GM12865 (cell line): ENCODE data around the gene GSK3A.

Source experiments
- DNase-seq: peaks from one replicate; pipeline ENCODE4 v3.0.0; 2010; ENCODE audit warnings: low read depth
- H3K4me3 ChIP-seq: 2 replicates; pipeline ENCODE4 v1.5.1; 2011; ENCODE audit warnings: mild to moderate bottlenecking, low read depth, low read length, control low read depth
- TF ChIP-seq, protein P1 (sequence below): IDR thresholded peaks from 2 replicates; pipeline ENCODE4 v1.5.1; 2011; ENCODE audit warnings: low read length, control low read depth, low read depth, inconsistent platforms; ENCODE audit not compliant: insufficient read depth; ENCODE audit errors: missing control alignments

Gene GSK3A

DNA sequence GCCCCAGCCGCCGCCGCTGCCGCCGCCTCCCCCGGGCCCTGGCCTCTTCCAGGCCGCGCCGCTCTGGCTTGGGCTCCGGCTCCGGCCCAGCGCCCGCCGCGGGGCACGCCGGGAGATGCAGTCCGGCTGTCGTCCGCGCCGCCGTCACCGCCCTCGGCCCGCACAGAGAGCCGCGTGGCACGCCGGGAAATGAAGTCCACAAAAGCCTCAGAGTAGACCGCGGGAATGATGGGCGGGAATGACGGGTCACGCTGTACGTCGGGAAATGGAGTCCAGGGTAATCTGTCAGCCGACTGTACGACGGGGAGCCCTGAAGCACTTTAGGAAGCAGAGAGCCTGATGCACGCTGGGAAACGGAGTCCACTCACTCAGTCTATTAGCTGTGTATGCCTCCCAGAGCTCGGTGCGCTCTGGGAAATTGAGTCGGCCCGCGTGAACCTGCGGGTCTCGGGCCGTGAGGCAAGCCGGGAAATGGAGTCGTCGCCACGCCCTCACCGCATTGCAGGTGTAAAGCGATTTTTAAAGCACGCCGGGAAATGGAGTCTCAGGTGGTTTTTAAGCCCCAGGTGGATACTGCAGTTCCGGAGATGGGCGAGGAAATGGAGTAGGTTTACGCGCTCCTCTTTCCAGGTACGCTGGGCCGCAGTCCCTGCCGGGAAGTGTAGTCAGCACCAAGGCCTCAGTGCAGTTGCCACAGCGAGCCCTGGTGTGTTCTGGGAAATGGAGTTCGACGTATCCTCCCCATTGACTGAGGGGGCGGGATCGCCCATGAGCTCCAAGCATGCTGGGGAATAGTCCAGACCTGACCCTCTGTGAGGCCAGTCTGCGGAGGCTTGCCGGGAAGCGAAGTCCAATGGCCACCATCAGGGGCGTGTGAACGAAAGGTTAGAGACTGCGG lies at the start of gene GSK3A:
GSK3A (minus strand) TSS at position 91 of the 898 bp plus-strand sequence. CDS start 137 bp downstream, outside the sequence.
- TF ChIP-seq, protein P1, sequence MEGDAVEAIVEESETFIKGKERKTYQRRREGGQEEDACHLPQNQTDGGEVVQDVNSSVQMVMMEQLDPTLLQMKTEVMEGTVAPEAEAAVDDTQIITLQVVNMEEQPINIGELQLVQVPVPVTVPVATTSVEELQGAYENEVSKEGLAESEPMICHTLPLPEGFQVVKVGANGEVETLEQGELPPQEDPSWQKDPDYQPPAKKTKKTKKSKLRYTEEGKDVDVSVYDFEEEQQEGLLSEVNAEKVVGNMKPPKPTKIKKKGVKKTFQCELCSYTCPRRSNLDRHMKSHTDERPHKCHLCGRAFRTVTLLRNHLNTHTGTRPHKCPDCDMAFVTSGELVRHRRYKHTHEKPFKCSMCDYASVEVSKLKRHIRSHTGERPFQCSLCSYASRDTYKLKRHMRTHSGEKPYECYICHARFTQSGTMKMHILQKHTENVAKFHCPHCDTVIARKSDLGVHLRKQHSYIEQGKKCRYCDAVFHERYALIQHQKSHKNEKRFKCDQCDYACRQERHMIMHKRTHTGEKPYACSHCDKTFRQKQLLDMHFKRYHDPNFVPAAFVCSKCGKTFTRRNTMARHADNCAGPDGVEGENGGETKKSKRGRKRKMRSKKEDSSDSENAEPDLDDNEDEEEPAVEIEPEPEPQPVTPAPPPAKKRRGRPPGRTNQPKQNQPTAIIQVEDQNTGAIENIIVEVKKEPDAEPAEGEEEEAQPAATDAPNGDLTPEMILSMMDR: no peak
- peak; percentile 99 for DNase-seq
- peak within 1 kb of the TSS; percentile 88 for H3K4me3 ChIP-seq

- no peak overlapping the region for H3K4me3 ChIP-seq
- no peak for DNase-seq
- TF ChIP-seq, protein P1: no peak
These were observed 49.0 kb upstream of the GSK3A start for GRCh38 chr19:42291435-42291810.

- TF ChIP-seq, protein P1: peak; percentile 58
- DNase-seq: peak; percentile 70
- H3K4me3 ChIP-seq: no peak overlapping the region
These were observed 48.4 kb upstream of the GSK3A start for GRCh38 chr19:42290523-42291434.

- DNase-seq: no peak
- no peak overlapping the region for H3K4me3 ChIP-seq
- TF ChIP-seq, protein P1: no peak
These were observed 47.7 kb upstream of the GSK3A start for GRCh38 chr19:42290136-42290522.

DNA sequence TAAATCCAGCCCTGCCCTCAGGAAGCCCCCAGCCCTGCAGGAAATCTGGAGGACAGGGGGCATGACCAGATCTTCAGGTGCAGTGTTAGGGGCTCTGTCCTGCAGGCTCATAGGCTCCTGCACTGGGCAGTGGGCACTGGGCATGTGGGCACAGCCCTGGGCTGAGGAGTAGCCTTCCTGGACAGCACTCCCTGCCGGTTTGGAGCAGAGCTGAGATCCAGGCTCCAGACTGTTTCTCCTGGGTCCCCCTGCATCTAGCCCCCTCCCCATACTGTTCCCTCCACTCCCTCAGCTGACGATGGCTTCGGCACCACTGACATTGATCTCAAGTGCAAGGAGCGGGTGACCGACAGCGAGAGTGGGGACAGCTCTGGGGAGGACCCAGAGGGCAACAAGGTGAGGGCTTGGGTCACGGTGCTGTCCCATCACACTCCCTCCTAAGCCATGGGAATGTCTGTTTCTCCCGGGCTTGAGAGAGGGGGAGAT lies 47.2 kb upstream of the GSK3A start:
- DNase-seq: no peak
- H3K4me3 ChIP-seq: no peak overlapping the region

GRCh38 chr19:42288881-42289555 lies 46.6 kb upstream of the GSK3A start:
- no peak overlapping the region for H3K4me3 ChIP-seq
- TF ChIP-seq, protein P1: no peak
- DNase-seq: no peak

More for the DNA sequence above, 47.2 kb upstream of the GSK3A start:
- TF ChIP-seq, protein P1: no peak
